Loucy (cell line): ENCODE measurements around the gene ANKFY1.

ENCODE experiments used
- H2AFZ ChIP-seq: fragments of 200-600 bp; sonication (generic); 2 replicates; pipeline ENCODE4 v1.6.0; 2016; ENCODE audit warnings: antibody characterized with exemption, mild to moderate bottlenecking, low read length, moderate library complexity
- H3F3A ChIP-seq: fragments of 200-600 bp; 2 replicates; pipeline ENCODE4 v1.6.0; 2016; ENCODE audit warnings: antibody characterized with exemption, low read depth, mild to moderate bottlenecking
- H3K27me3 ChIP-seq: fragments of 200-600 bp; sonication (generic); 2 replicates; pipeline ENCODE4 v1.6.1; 2014; ENCODE audit warnings: low read length, mild to moderate bottlenecking; ENCODE audit not compliant: insufficient read depth, poor library complexity, severe bottlenecking
- H3K36me3 ChIP-seq: fragments of 200-600 bp; sonication (generic); 2 replicates; pipeline ENCODE4 v1.6.1; 2016; ENCODE audit warnings: low read length; ENCODE audit not compliant: insufficient read depth
- H3K4me1 ChIP-seq: fragments of 200-600 bp; sonication (generic); 2 replicates; pipeline ENCODE4 v1.5.1; 2014; ENCODE audit warnings: low read length, mild to moderate bottlenecking; ENCODE audit not compliant: insufficient read depth, poor library complexity, severe bottlenecking
- H3K4me2 ChIP-seq: fragments of 200-600 bp; sonication (generic); 2 replicates; pipeline ENCODE4 v1.6.0; 2014; ENCODE audit warnings: antibody characterized with exemption, low read length, low read depth, mild to moderate bottlenecking; ENCODE audit not compliant: poor library complexity, severe bottlenecking
- H3K4me3 ChIP-seq: fragments of 200-600 bp; sonication (generic); 2 replicates; pipeline ENCODE4 v1.5.1; 2014; ENCODE audit warnings: low read length, mild to moderate bottlenecking, mixed read lengths; ENCODE audit not compliant: poor library complexity, severe bottlenecking
- H3K79me2 ChIP-seq: fragments of 200-600 bp; sonication (generic); 2 replicates; pipeline ENCODE4 v1.6.1; 2014; ENCODE audit warnings: low read length; ENCODE audit not compliant: insufficient read depth
- H3K9ac ChIP-seq: fragments of 200-600 bp; sonication (generic); 2 replicates; pipeline ENCODE4 v1.6.0; 2014; ENCODE audit warnings: mild to moderate bottlenecking, low read depth, low read length, moderate library complexity; ENCODE audit not compliant: poor library complexity, severe bottlenecking
- H3K9me2 ChIP-seq: fragments of 200-600 bp; sonication (generic); replicated peaks from 2 replicates; pipeline ENCODE4 v1.6.1; 2016; ENCODE audit warnings: low read depth, low read length, mixed read lengths
- H3K9me3 ChIP-seq: fragments of 200-600 bp; sonication (generic); 2 replicates; pipeline ENCODE4 v1.6.1; 2014; ENCODE audit warnings: mild to moderate bottlenecking, antibody characterized with exemption, low read length, low read depth; ENCODE audit not compliant: insufficient read depth
- H4K20me1 ChIP-seq: fragments of 200-600 bp; sonication (generic); 2 replicates; pipeline ENCODE4 v1.6.0; 2014; ENCODE audit warnings: antibody characterized with exemption, low read length, mild to moderate bottlenecking; ENCODE audit not compliant: insufficient read depth, poor library complexity, severe bottlenecking
- EZH2phosphoT487 ChIP-seq: fragments of 200-600 bp; IDR thresholded peaks from 2 replicates; pipeline ENCODE4 v1.6.1; 2018; ENCODE audit warnings: antibody characterized with exemption, mild to moderate bottlenecking, moderate library complexity, borderline replicate concordance
- TF ChIP-seq, protein P1 (sequence below): fragments of 200-600 bp; sonication (generic); conservative IDR thresholded peaks from 2 replicates; pipeline ENCODE4 v1.5.1; 2014; ENCODE audit warnings: mild to moderate bottlenecking, antibody characterized with exemption, low read length

Gene ANKFY1

DNA sequence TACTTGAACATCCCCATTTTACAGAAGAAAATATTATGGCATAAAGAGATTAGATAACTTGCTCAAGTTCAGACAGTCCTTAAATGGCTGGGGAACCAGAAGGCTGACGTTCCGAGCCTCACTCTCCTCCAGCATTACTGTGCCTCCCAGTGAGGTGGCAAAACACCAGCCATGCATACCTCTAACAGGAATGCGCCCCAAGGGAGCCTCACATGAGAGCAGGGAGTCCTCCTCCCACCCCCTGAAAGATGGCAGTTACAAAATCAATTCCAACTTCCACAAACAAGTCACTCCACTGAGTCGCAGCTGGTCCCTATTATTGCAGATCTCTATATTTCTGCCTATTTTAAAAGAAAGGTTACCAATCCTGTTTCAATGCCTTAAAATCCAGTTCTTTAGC, 55.5 kb downstream of the ANKFY1 start:
- H2AFZ ChIP-seq, result no peak overlapping the region
- no peaks in the 10 kb centered on the region for H4K20me1 ChIP-seq

DNA sequence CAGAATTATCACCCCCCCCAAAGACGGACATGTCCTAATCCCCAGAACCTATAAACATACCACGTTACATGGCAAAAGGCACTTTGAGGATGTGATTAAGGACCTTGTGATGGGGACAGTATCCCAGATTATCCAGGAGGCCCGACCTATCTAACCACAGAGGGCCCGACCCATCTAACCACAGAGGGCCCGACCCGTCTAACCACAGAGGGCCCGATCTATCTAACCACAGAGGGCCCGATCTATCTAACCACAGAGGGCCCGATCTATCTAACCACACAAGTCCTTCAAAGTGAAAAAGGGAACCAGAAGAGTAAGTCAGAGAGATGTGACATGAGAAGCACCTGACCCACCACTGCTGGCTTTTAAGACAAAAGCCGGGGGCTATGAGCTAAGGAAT, 56.8 kb downstream of the ANKFY1 start:
- Histone ChIP-seq H2AFZ (no peak overlapping the region), H3K79me2 (peaks cover 13% of the 10 kb centered on the region; the same call in 1 of the 2 replicates), H3F3A (no peaks in the 10 kb centered on the region), H3K9me2 (no peaks in the 10 kb centered on the region), H3K36me3 (peaks cover 58% of the 10 kb centered on the region; the same call in 1 of the 2 replicates), H3K4me1 (peaks cover 2% of the 10 kb centered on the region), H3K4me3 (no peak overlapping the region), H3K9me3 (no peaks in the 10 kb centered on the region), H3K9ac (no peak overlapping the region), H3K4me2 (no peak overlapping the region), H3K27me3 (no peaks in the 10 kb centered on the region), H4K20me1 (no peaks in the 10 kb centered on the region)
- TF ChIP-seq, protein P1, sequence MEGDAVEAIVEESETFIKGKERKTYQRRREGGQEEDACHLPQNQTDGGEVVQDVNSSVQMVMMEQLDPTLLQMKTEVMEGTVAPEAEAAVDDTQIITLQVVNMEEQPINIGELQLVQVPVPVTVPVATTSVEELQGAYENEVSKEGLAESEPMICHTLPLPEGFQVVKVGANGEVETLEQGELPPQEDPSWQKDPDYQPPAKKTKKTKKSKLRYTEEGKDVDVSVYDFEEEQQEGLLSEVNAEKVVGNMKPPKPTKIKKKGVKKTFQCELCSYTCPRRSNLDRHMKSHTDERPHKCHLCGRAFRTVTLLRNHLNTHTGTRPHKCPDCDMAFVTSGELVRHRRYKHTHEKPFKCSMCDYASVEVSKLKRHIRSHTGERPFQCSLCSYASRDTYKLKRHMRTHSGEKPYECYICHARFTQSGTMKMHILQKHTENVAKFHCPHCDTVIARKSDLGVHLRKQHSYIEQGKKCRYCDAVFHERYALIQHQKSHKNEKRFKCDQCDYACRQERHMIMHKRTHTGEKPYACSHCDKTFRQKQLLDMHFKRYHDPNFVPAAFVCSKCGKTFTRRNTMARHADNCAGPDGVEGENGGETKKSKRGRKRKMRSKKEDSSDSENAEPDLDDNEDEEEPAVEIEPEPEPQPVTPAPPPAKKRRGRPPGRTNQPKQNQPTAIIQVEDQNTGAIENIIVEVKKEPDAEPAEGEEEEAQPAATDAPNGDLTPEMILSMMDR, result no peak
- no peak for TF ChIP-seq EZH2phosphoT487

More for the DNA sequence above, 55.5 kb downstream of the ANKFY1 start:
- no peaks in the 10 kb centered on the region for H3K27me3 ChIP-seq
- H3K4me2 ChIP-seq, result no peak overlapping the region
- no peak overlapping the region for H3K9ac ChIP-seq
- H3K4me1 ChIP-seq, result peaks cover 2% of the 10 kb centered on the region
- no peaks in the 10 kb centered on the region for H3K9me2 ChIP-seq
- H3K79me2 ChIP-seq, result peaks cover 16% of the 10 kb centered on the region; the same call in 1 of the 2 replicates
- H3K9me3 ChIP-seq, result no peaks in the 10 kb centered on the region
- no peak overlapping the region for H3K4me3 ChIP-seq
- no peaks in the 10 kb centered on the region for H3F3A ChIP-seq
- H3K36me3 ChIP-seq, result peaks cover 61% of the 10 kb centered on the region; the same call in 1 of the 2 replicates
- no peak for TF ChIP-seq EZH2phosphoT487
- TF ChIP-seq, protein P1, result no peak

DNA sequence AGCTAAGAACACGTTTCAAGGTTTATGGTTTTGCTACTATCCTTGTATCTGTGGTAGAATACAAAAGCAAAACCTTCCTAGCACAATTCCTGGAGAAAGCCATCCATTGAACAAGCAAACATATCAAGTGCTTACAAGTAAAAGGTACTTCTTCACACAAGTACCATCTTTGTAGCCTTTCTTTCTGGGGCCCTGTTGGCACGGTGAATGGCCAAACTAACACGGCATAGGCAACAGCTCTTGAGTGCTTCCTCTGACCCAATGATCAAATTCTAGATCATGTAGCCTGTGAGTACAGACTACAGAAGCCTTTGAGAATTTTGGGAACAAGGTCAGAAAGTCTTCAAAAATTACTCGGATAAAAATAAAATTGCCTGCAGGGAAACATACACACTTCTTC, 57.9 kb downstream of the ANKFY1 start:
- Histone ChIP-seq H3K4me3 (no peak overlapping the region), H4K20me1 (no peaks in the 10 kb centered on the region), H3K9me3 (no peaks in the 10 kb centered on the region), H3K9me2 (no peaks in the 10 kb centered on the region), H3K36me3 (peaks cover 61% of the 10 kb centered on the region; the same call in 1 of the 2 replicates), H3F3A (no peaks in the 10 kb centered on the region), H3K4me1 (peaks cover 2% of the 10 kb centered on the region), H3K4me2 (no peak overlapping the region), H2AFZ (no peak overlapping the region), H3K9ac (no peak overlapping the region), H3K79me2 (peaks cover 6% of the 10 kb centered on the region; the same call in 1 of the 2 replicates), H3K27me3 (no peaks in the 10 kb centered on the region)
- TF ChIP-seq EZH2phosphoT487, result no peak
- TF ChIP-seq, protein P1, result no peak
